Fibroblast of skin of scalp (primary cell): ENCODE results near the gene ITM2C.

Experiments used
- DNase-seq: peaks from one replicate; pipeline ENCODE4 v3.0.0-alpha.2; 2013

ITM2C gene

DNA sequence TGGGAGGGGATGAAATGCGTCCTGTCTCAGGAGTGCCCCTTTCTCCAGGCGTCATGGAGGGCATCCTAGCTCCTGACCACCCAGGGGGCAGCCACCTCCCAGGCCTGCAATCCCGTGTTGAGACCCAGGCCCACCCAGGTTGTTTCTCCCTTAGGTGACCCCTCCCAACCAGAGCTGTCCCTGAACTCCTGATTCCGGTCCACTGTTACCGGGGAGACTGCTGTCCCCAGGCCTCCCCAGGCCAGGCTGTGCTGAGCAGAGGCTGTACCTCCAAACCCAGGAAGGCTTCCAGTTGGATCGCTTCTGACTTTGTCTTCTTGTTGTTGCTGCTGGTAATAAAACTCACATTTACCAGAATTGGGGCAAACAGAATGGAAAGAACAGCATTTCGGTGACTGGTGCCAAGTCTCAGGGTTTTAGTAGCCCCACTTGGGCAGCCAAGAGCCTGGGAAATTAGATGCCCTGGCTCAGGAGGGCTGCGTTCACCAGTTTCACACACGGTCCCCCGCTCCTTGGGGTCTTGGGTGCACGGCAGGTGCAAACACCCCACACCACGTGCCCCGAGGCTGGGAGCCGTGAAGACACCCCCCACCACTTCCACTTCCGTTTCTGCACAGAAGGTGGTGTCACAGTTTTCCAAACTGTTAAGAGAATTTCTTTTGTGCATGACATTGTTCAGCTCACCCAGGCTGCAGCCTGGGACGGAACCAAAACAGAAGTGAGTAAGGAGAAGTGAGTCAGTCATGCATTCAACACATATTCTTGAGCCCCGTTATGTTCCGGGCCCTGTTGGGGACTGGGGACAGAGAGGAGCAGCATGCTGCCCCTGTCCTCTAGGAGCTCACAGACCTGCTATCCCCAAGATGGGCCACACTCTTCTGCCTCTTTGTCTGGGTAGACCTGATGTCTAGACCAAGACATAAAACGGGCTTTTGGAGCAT lies 29.4 kb downstream of the ITM2C start:
- DNase-seq, result no peak

DNA sequence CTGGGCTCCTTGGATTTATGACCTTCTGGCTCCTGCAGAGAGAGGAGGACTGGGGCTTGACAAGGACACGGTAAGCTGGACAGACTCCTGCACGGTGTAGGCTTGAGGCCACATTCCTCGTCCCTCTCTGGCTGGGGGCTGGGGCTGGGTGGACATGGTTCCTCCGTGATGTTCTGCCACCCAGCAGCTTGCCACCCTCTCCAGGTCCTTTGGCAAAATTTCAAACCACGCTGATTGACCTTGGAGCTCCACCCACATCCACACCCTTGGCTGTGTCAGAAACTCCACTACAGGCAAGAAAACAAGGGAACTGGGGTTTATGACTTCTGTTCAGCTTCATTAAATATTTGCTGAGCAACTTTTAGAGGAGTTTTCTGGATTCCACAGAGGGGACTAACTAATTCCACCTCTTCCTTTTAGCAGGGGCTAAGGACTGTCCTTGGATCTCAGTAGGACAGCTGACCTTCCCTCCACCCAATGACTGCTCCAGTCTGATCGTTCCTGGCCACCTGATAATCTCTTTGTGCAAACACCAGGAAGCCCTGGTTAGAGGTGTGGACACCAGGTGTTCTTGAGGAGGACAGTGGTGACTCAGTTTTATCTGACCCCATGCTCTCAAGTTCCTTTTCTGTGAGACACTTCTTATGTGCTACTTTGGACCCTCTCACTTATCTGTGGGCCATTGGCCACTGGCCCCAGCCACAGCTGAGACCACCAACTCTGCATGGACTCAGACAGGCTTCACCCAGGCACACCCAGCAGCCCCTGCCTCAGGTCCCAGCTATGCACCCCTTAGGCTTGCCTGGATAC lies 31.0 kb downstream of the ITM2C start:
- DNase-seq, result no peak

DNA sequence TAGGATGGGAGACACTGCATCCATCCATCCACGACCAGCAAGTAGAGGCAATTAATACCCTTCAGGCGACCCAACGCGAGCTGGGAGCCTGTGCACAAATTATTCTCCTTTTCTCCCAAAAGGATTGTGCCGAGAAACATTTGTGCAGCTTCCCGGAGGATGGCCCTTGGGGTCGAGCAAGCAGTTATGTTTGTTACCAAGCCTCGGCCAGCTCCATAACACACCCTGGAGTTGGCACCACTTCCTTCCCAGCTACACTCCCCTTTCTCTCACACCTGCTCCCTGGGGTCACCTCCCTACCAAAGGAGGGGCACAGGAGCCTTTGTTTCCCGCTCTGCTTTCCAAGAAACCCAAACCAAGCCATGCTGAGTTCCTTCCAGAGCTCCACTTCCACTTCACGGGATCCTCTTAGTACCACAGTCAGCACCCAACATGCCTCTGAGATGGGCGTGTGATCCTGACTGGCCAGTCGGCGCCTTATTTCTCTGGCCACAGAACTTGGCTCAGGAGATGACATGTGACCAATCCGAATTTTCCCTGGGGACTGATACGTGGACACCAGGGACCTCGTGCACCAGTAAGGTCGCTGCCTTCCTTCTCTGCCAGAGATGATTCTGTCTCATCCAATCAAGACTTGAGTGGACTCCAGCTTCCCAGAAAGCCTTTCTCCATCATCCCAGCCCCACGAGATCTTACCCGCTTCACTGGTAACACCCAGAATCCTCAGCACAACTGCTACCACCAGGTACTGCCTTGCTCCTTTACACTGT lies 31.8 kb downstream of the ITM2C start:
- no peak for DNase-seq

DNA sequence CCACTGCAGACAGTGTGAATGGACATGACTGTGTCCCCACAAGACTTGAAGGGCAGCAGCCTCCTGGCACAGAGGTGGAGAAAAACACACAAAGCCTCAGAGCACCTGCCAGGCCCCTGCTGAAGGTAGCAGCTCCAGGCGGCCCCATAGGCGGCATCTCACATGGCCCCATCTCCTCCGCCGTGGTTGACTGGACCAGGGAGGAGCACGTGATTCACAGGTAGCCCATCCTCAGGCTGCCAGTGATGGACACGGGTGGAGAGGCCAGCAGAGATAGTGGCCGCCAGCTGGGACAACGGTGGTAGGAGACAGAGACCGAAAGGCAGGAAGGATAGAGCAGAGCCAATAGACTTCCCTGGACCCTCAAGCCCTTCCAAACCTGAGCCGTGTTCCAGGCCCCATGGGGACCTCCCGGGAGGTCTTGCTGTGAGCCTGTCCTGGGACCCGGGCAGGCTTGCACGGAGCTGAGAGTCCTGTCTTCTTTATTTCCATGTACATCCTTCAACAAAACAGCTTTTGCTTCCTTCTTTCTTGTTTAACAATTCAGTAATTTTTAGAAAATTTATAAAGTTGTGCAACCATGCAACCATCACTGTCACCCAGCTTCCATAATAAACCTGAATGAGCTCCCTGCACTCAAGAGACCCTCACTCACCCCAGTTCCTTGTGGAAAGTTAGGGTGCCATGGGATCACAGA lies 33.4 kb downstream of the ITM2C start:
- no peak for DNase-seq

DNA sequence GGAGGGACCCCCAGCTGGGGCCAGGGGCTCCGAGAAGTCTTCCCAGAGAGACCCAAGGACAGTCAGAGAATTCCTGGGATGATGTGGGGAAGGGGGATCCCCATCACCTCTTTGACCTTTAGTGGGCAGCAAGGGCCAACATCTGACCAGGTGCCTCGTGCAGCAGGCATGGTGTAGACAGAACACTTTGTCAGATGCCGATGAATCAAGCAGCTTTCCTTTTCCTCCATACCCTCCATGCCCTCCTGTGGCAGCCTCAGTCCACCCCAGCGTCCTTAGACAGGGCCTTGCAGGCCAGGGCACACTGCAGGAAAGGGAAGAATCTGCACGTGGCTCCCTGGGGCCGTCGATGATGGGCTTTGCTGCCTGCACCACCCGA lies 34.0 kb downstream of the ITM2C start:
- no peak for DNase-seq

DNA sequence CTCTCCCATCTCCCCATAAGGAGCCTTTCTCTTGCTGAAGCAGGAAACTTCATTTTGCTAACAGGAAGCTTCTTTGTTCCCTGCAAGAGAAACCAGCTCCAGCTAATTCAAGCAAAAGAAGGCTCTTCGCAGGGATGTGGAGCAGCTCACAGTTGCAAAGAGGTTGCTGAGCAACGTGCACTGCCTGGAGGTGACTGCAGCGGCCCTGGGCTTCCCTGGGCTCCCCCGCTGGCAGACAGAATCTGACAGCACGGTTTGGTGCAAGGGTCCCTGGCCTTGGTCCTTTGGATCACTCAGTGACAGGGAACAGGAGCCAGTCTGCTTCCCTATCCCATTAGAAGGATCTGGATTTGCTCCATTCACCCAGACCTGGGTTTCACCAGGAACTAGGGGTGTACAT lies 34.5 kb downstream of the ITM2C start:
- DNase-seq, result no peak

DNA sequence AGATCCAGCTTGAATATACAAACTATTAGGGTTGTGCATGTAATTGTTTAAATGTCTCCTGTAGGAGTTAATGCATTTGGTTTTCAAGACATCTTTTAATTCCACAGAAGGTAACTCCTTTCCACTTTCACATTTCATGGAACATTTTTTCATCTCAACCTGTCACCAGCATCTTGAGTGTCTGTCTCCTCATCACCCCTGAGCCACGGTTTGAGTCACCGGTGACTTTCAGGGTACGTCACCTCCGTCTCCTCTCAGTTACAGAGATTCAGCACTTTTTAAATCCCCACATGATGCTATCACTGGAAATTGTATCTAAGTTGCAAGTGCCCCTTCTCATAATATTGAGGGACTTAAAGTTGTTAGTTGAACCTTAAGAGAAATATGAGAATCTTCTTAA lies 35.0 kb downstream of the ITM2C start:
- no peak for DNase-seq

DNA sequence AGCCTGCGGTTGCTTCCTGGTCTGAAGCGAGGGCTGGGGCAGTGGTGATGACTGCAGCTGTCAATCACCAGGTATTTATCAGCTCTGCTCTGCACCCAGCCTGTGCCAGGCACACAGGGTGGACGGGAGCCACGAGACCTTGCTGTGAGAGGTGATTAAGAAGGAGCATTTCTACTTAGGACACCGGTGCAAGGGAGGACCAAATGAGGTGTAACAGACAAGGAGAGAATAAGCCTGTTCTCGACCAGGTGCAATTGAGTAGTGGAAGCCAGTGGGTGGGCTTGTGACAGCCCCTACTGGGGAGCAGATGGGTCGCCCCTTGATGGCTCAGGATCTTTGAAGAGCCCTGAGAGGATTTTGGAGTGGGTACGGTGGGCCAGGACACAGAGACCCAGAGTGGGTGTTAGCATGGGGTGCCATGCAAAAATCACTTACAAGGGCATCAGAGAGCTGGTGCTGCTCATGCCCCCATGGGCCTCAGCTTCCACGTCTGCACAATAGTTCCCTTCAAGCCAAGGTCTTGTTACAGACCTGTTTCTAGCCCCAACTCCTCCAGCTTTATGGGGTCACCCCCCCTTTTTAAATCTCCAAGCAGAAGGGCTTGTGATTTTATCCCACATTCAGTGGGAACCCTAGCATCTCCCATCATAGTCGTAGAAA lies 35.7 kb downstream of the ITM2C start:
- no peak for DNase-seq

DNA sequence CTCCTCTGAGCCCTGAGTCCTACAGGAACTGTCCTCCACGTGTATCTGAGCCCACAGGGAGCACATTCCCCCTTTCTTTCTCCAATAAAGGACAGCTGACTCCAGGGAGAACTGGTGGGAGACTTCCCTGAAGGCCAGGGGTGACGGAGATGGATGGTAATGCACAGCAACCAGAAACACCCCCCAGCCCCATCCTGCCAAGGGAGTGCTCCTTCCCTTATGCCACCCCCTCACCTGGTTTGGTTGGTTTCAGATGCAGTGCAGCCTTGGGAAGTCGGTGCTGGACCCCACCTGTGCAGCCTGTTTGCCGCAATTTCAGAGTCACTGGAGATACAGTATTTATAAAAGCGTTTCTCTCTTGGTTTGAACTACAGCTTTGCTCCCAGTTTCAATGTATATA lies 36.3 kb downstream of the ITM2C start:
- no peak for DNase-seq

DNA sequence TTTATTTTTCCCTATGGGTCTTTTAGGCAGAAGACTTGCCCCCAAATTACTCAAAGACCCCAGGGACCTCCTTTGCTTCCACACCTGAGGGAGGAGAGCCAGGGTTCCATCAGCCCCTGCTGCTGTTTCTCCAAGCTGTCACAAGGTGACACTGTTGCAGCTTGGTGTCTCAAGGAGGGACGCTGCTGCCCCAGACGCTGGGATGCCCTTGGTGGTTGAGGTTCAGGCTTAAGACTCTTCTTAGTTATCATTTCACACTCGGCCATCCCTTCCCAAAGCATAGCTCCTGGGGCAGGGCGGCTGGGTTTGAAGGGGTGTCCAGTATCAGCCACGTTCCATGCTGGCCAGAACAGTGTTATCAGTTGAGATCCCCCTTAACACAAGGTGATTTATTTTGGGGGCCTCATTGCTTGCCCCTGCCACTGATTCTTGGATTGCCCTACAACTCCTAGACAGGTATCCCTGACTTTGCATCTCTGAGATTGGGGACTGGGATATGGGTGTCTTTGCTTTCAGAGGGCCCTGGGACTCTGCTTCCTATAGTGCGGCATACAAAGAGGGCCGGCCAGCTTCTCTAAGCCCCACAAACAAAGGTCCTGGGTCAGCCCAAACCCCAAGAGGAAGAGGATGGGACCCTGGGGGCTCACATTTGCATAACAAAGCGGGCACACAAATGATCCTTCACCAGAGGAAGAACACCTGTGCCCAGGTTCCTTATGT lies 37.6 kb downstream of the ITM2C start:
- peak; percentile 72 for DNase-seq

DNA sequence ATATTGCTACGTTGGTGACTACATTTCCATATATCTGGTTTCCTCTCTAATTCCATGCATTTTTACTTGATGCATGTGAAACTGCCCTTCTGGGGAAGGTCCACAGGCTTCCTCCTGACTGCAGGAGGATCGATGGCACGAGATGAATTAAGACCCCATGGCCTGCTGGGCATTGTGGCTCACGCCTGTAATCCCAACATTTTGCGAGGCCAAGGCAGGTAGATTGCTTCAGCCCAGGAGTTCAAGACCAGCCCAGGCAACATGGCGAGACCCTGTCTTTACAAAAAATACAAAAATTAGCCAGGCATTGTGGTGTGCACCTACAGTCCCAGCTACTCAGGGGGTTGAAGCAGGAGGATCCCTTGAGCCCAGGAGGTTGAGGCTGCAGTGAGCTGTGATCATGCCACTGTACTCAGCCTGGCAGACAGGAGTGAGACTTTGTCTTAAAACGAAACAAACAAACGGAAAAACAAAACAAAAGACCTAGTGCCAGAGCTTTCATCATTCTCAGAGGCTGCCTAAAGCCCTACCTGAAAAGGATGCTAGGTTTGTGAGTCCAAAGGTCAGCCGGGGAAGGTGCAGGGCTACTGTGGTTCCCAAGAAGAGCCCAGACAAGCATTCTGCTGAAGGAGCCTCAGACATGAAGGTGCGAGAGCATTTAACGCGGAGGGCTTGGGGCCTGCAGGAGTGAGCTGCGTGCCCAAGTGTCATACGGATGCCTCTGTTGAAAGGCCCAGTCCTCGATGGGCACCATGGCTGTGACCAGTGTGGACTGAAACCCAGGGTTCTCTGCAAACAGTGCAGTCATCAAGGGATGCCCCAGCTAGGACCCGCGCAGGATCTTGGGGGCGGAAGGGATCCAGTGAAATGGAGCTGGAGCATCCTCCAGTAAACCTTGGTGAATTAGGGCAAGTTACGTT lies 38.7 kb downstream of the ITM2C start:
- no peak for DNase-seq

DNA sequence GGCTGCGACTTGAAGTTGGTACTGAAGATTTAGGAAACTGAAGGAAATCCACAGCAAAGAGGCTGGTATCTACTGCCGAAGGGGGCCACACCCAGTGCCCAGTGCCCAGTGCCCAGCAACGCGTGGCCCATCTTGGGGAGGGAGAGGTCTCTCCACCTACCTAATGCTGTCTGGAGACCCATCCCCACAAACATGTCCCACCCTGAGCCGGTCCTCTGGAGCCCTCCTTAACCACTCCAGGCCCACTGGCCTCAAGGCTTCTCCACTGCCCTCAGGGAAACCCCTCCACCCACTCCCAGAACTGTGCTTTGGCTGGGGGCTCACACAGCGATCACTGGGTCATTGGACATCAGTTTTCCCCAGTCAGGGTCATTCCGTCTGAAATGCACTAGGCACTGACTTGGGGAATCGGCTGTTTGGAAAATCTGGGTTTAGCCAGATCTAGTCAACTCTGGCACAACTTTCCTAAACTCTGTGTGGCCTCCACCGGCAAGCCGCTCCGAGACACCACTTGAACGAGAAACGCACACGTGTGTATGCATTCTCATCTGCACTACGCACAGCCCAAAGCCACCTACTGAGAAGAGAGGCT lies 40.2 kb downstream of the ITM2C start:
- no peak for DNase-seq

DNA sequence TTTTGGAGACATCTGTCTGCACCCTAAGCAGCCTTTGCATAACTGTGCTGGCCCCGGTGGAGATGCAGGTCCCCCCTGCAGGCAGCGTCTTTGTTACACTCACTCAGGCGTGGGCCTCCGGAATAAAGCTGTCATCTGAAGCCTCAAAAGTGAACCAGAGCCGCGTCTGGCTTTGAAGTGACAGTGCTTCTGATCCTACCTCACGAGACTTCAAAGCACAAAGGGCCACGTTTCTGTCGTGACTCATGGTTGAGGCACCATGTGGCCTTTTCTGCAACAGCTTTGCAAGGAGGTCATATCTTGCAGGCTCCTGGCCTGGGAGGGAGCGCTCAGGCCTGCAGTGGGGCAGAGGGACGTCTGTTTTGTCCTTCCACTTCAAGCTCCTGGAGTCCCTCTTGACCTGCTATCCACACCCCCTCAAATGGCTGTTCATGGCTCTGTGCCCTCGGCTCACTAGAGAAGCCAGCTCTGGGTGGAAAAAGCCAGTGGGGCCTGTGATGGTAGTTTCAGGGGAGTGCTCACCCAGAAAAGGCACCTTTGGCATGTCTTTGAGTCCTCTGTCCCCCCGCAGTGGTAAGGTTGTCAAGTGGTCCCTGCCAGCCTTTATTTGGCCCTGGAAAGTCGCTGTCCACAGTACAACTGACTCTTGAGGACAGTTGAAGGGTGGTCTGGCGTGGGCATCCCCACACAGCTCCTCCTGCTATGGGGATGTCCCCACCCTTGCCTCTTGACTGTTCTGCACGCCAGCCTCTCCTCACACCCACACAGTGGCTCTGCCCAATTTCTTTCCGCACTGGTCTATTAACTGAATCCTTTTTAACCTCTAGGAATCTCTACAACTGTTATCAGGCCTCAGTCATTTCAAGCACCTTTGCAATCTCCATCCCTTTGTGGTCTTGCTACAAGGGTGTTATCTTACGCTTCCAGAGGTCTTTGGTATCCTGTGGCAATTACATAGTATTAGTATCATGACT lies 41.0 kb downstream of the ITM2C start:
- no peak for DNase-seq

DNA sequence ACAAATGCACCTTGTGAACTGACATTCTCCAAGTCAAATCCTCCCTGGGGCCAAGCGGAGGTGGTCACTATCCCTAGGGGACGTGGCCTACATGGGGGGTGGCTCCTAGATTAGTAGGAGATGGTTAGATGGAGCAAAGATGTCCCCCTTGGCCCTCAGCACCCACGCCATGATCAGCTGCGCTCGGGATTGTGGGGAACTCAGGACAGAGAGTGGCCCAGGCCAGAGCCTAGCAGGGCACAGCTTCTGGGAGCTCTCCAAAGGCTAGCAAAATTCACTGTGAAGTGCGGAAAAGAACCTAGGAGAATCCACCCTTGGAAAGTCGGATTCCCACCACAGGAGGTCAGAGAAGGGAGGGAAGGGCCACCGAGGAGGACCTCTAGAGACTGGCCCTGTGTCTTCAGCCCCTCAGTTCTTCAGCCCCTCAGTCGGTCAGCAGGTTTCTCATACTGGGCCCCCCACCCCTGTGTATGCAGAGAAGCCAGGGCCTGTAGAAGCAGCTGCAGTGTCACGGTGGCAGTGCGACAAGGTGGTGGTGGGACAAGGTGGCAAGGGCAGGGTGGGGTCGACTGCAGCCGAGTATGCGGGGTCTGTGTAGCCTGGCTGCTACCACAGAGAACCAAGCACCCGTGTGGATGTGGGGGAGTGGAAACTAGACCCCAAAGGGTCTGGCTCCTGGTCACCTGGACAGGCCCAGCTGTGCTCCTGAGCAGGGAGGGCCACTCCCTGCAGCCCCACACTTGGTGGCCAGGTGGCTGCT lies 41.9 kb downstream of the ITM2C start:
- DNase-seq, result no peak

DNA sequence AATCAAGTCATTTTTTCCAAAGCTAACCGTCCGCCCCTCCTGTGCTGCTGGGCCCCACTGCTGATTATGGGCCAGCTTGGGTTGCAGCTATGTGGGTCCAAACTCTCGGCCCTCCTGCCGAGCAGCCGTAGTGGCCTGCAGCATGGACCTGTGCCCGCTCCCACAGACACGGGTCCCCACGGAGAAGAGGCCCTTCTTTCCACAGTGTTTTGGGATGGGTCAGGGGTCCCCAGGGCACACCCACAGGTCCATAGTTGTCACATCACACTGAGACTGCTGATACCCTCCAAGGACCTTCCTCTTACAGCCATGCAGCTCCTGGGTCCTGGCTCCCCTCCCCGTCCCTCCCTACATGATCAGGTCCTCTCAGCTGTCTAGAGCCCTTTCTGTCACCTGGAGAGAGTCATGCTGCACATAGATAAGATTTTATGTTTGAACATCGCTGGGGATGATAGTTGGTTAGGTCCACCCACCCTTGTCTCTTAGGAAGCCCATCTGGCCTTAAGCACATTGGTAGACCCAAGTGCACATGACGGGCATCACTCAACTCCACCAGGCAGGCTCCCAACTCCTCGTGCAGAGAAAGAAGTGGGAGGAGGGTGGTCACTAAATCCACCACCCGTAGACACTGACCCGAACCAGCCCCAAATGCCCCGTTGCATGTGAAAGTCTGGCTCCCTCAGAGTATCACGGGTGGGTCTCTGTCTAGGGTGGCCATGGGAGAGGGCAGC lies 42.8 kb downstream of the ITM2C start:
- no peak for DNase-seq

DNA sequence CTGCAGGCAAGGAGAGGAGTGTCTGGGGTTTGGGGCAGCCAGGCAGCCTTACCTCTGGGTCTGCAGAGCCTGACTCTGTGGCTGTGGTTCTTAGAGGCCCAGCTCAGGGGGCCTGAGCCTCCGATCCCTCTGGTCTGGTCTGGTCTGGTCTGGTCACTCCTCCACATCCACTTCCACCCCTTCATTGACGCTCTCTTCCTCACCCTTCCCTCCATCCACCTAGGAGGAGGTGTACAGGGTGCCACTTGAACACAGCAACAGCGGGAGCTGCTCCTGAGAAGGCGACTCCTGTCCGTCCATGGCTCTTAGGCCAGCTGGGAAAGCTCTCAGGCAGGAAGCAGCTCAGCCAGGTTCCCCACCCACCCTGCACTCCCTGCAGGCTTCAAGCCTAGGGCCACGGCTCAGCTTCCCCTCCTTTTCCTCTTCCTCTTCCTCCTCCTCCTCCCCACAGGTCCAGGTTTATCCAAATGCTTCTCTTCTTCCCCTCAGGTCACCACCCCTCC lies 43.4 kb downstream of the ITM2C start:
- no peak for DNase-seq
